Upper lobe of left lung (tissue), 6 donors: ENCODE data around the gene ACLY. TPM values are rescaled to one million over a fixed set of nuclear protein-coding genes. Genes with fewer than 3 reads are reported as not detected.
A peak's percentile ranks its signal among the peaks of the same experiment; 100 is the strongest.
"Not testable (repeated sequence)": the region's sequence is repeated elsewhere in the genome, so short reads cannot be mapped to it uniquely, and the experiment has no call there.

Experiments used
- ATAC-seq, 2 donors: fragments of 200-7000 bp; cut with Tn5 transposase; one replicate each; pipeline ENCODE4 v1.9.1; 2022; ENCODE audit warnings: mild to moderate bottlenecking in 2 of 2, moderate library complexity in 2 of 2; ENCODE audit not compliant: low FRiP score in 2 of 2
- DNase-seq, 2 donors: peaks; one replicate each; pipeline ENCODE4 v3.0.0-alpha.2; 2019 to 2020
- H3K27ac ChIP-seq, 4 donors: fragments of 200-600 bp; sonication (generic); one replicate each; pipeline ENCODE4 v1.5.1; 2016 to 2019
- H3K27me3 ChIP-seq, 4 donors: fragments of 200-600 bp; sonication (generic); one replicate each; pipeline ENCODE4 v1.5.1; 2017 to 2019
- H3K36me3 ChIP-seq, 4 donors: fragments of 200-600 bp; sonication (generic); one replicate each; pipeline ENCODE4 v1.5.1; 2016 to 2019
- H3K4me1 ChIP-seq, 4 donors: fragments of 200-600 bp; sonication (generic); one replicate each; pipeline ENCODE4 v1.5.1; 2018 to 2019
- H3K4me3 ChIP-seq, 4 donors: fragments of 200-600 bp; sonication (generic); one replicate each; pipeline ENCODE4 v1.5.1; 2017 to 2019; ENCODE audit warnings: mild to moderate bottlenecking in 2 of 4, moderate library complexity in 1 of 4
- H3K9me3 ChIP-seq, 4 donors: fragments of 200-600 bp; sonication (generic); one replicate each; pipeline ENCODE4 v1.5.1; 2018 to 2019
- CTCF ChIP-seq, 6 experiments: fragments of 450-650 bp in 4 of 6; fragments of 200-600 bp in 2 of 6; sonication (generic) in 2 of 6; IDR thresholded peaks; one replicate each; pipeline ENCODE4 v1.5.1; 2016 to 2019; ENCODE audit warnings: antibody characterized with exemption in 6 of 6
- EP300 ChIP-seq, 4 donors: sonication (generic); formaldehyde crosslinking; IDR thresholded peaks; one replicate each; pipeline ENCODE4 v1.5.1; 2017; ENCODE audit warnings: antibody characterized with exemption in 4 of 4, control low read depth in 2 of 4
- POLR2A ChIP-seq, 4 donors: fragments of 450-650 bp; IDR thresholded peaks; one replicate each; pipeline ENCODE4 v1.5.1; 2016 to 2017; ENCODE audit warnings: antibody characterized with exemption in 4 of 4, mild to moderate bottlenecking in 2 of 4
- POLR2AphosphoS5 ChIP-seq, 2 donors: sonication (generic); formaldehyde crosslinking; IDR thresholded peaks; one replicate each; pipeline ENCODE4 v1.5.1; 2017; ENCODE audit warnings: antibody characterized with exemption in 2 of 2
- WGBS, 2 donors: methylation state at CpG; one replicate each; pipeline ENCODE4 v1.1.5; 2017 to 2018; 5-methylcytosine and 5-hydroxymethylcytosine counted together
- total RNA-seq, 6 donors: library from RNA; depleted of rRNA in 4 of 6; stranded (reverse); fragments of >200 nt in 4 of 6; gene quantifications; one replicate each; pipeline versions ENCODE4 v1.1.0 to v1.2.1, GENCODE V29; 2016 to 2021
- donor health status: DM: no; HTN: no; CAD: no; lungs with moderate emphysema.
- donor health status: DM: no; HTN: yes; CAD: no; lungs with severe emphysema.

Gene ACLY
- total RNA-seq, 6 donors from 2014 or later, result 41.9 to 132 (median 84.6) TPM

- Histone ChIP-seq H3K9me3 (no peaks in the 10 kb centered on the region), H3K27ac (no peak overlapping the region), H3K4me1 (peaks cover 11 to 30% (median 14%) of the 10 kb centered on the region in 4 donors), H3K4me3 (no peak overlapping the region), H3K36me3 (no peaks in the 10 kb centered on the region), H3K27me3 (no peaks in the 10 kb centered on the region)
- no peak for DNase-seq
- 21% methylated on average over 2 of the region's 2 CpGs for WGBS, 2 donors
- no peak for ATAC-seq
- no peak for TF ChIP-seq POLR2A (IDR thresholded peaks at IDR 0.05)
Observed at GRCh38 chr17:41932816-41933389, 14.2 kb upstream of the ACLY start.

- H3K27ac ChIP-seq, result not testable (repeated sequence)
Observed at GRCh38 chr17:41931715-41932114, 13.0 kb upstream of the ACLY start.

GRCh38 chr17:41930833-41931156 lies 12.0 kb upstream of the ACLY start:
- 44% methylated on average over 16 to 18 of the region's 18 CpGs for WGBS, 2 donors

More at GRCh38 chr17:41931715-41932114, 13.0 kb upstream of the ACLY start:
- peaks cover 11 to 30% (median 14%) of the 10 kb centered on the region in 4 donors for H3K4me1 ChIP-seq
- not testable (repeated sequence) for H3K27me3 ChIP-seq, H3K36me3 ChIP-seq, DNase-seq, H3K9me3 ChIP-seq, ATAC-seq, H3K4me3 ChIP-seq
- WGBS, 2 donors, result 89 to 90% methylated on average over 4 of the region's 4 CpGs

GRCh38 chr17:41930009-41930832 lies 11.5 kb upstream of the ACLY start, which contains the start of gene ODAD4:
ODAD4 (plus strand) TSS chr17:41930617; CDS start chr17:41930724, 107 bp downstream.
- peak in 2 of 4 donors; percentile 60 to 87 for TF ChIP-seq POLR2A (IDR thresholded peaks at IDR 0.05)
- TF ChIP-seq POLR2AphosphoS5 (IDR thresholded peaks at IDR 0.05), result peak; percentile 86 to 94
- no peak for TF ChIP-seq EP300 (IDR thresholded peaks at IDR 0.05)
- TF ChIP-seq CTCF (IDR thresholded peaks at IDR 0.05), result peak; percentile 19 to 89 (median 77)
- Histone ChIP-seq H3K27ac (peak within 1 kb of the TSS; percentile 67 to 87 (median 86)), H3K36me3 (no peaks in the 10 kb centered on the region), H3K4me1 (peaks cover 11 to 30% (median 14%) of the 10 kb centered on the region in 4 donors), H3K27me3 (no peaks in the 10 kb centered on the region), H3K9me3 (no peaks in the 10 kb centered on the region), H3K4me3 (peak within 1 kb of the TSS; percentile 41 to 64 (median 52))
- WGBS, 2 donors, result 1 to 2% methylated on average over 43 of the region's 43 CpGs
- DNase-seq (peak; percentile 97), ATAC-seq (peak; percentile 98 to 99)

More at GRCh38 chr17:41930833-41931156, 12.0 kb upstream of the ACLY start:
- not testable (repeated sequence) for H3K36me3 ChIP-seq, DNase-seq, H3K9me3 ChIP-seq, H3K27me3 ChIP-seq, ATAC-seq
- Histone ChIP-seq H3K27ac (peak overlapping the region; percentile 67 to 87 (median 86)), H3K4me1 (peaks cover 11 to 30% (median 14%) of the 10 kb centered on the region in 4 donors), H3K4me3 (peak overlapping the region; percentile 41 to 64 (median 52))

GRCh38 chr17:41928693-41929251 lies 10.0 kb upstream of the ACLY start:
- H3K9me3 ChIP-seq, result no peaks in the 10 kb centered on the region
- 79 to 80% methylated on average over 6 of the region's 6 CpGs for WGBS, 2 donors
- TF ChIP-seq POLR2AphosphoS5 (IDR thresholded peaks at IDR 0.05) (no peak), CTCF (IDR thresholded peaks at IDR 0.05) (no peak), EP300 (IDR thresholded peaks at IDR 0.05) (no peak)
- no peaks in the 10 kb centered on the region for H3K27me3 ChIP-seq
- ATAC-seq (no peak), DNase-seq (no peak)
- no peak overlapping the region for H3K27ac ChIP-seq
- no peak overlapping the region for H3K4me3 ChIP-seq
- H3K36me3 ChIP-seq, result no peaks in the 10 kb centered on the region
- peaks cover 11 to 30% (median 14%) of the 10 kb centered on the region in 4 donors for H3K4me1 ChIP-seq

- TF ChIP-seq POLR2AphosphoS5 (IDR thresholded peaks at IDR 0.05) (no peak), POLR2A (IDR thresholded peaks at IDR 0.05) (no peak), CTCF (IDR thresholded peaks at IDR 0.05) (no peak), EP300 (IDR thresholded peaks at IDR 0.05) (no peak)
- no peaks in the 10 kb centered on the region for H3K9me3 ChIP-seq
- H3K4me1 ChIP-seq, result peaks cover 3 to 19% (median 9%) of the 10 kb centered on the region in 4 donors
- no peaks in the 10 kb centered on the region for H3K36me3 ChIP-seq
- WGBS, 2 donors, result 84% methylated on average over 7 of the region's 7 CpGs
- H3K27ac ChIP-seq, result no peak overlapping the region
- DNase-seq, result no peak
- no peak for ATAC-seq
- no peaks in the 10 kb centered on the region for H3K27me3 ChIP-seq
- H3K4me3 ChIP-seq, result no peak overlapping the region
Observed at GRCh38 chr17:41925991-41926590, 7.3 kb upstream of the ACLY start.
